Measurements from ENCODE around the gene DYNLT2.

The DYNLT2 gene

DNA sequence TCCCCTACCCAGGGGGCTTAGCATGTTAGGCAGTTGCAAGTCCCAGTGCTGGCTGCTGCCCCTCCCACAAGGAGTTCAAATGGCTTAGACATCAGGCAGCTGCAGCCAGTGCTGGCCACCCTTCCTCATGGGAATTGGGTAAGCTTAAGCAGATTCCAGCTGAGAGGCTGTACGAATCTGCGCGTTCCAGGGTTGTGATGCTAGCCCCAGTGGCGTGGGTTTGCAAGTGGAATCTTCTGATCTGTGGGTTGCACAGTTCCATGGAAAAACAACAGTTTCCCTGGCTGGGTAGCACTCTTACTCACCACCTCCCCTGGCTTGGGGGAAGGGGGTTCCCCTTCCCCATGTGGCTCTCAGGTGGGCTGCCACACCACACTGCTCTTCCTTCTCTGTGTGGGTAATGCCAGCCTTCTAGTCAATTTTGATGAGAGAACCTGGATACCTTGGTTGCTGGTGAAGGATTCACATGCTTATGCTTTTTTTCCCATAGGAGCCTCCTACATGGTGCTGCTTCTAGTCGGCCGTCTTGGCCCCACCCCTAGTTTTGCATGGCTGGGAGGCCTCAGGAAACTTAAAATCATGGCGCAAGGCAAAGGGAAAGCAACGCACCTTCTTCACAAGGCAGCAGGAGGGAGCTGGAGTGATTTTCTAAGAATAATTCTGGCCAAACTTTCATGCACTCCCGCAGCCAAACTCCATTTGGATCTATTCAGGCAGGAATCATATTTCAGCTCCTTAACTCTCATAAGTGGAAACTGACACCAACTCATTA is 13.0 kb downstream of the DYNLT2 start:
- no peak for DNase-seq (ENCODE audit: low spot score)
- Mint-ChIP-seq H3K4me3 (no peak overlapping the region), H3K4me1 (ENCODE audit: low read depth) (no peaks in the 10 kb centered on the region), H3K9me3 (no peaks in the 10 kb centered on the region), H3K36me3 (ENCODE audit: low read depth) (no peaks in the 10 kb centered on the region), H3K27ac (no peak overlapping the region), H3K27me3 (ENCODE audit: low read depth) (peaks cover 37% of the 10 kb centered on the region)

- peaks cover 30% of the 10 kb centered on the region for H3K27me3 Mint-ChIP-seq (ENCODE audit: low read depth)
- no peak overlapping the region for H3K4me3 Mint-ChIP-seq
- no peaks in the 10 kb centered on the region for H3K9me3 Mint-ChIP-seq
- no peaks in the 10 kb centered on the region for H3K36me3 Mint-ChIP-seq (ENCODE audit: low read depth)
- no peak overlapping the region for H3K27ac Mint-ChIP-seq
- peaks cover 16% of the 10 kb centered on the region for H3K4me1 Mint-ChIP-seq (ENCODE audit: low read depth)
- no peak for DNase-seq (ENCODE audit: low spot score)
These were observed 21.4 kb downstream of the DYNLT2 start for GRCh38 chr6:169729961-169730360.

DNA sequence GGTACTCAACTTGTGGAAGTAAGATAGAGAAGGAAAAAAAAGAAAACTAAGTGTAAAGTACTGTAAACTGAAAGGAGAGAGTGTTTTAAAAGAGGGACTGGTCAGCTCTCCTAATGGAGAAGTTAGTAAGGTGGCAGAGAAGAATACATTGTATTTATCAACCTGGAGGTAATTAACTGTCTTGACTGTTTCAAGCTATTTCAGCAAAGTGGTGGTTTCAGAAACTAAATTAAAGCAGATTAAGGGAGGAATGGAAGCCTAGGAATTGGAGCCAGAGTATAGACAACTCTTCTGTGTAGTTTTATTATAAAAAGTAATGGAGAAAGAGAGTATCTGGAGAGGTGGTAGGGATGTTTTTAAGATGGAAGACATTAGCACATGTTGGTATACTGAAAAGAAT is 24.4 kb downstream of the DYNLT2 start:
- peaks cover 2% of the 10 kb centered on the region for H3K36me3 Mint-ChIP-seq (ENCODE audit: low read depth)
- no peak for DNase-seq (ENCODE audit: low spot score)
- H3K27me3 Mint-ChIP-seq (ENCODE audit: low read depth), result peaks cover 7% of the 10 kb centered on the region
- H3K27ac Mint-ChIP-seq, result no peak overlapping the region
- peaks cover 22% of the 10 kb centered on the region for H3K4me1 Mint-ChIP-seq (ENCODE audit: low read depth)
- H3K4me3 Mint-ChIP-seq, result no peak overlapping the region
- H3K9me3 Mint-ChIP-seq, result no peaks in the 10 kb centered on the region

DNA sequence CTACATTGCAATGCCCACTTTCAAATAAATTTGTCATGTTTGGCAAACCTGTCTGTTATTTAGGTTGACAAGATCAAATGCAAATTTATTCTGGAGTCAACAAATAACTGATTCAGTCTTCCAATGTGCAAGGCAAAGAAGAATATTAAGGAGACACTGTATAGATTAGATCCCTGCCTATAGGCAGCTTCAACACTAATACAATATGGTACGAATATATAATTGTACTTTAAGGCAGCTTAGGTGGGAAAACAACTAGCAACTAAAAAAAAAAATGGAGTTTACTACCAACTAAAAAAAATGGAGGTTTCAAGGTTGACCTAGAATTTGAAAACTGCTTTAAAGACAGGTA is 25.3 kb downstream of the DYNLT2 start:
- DNase-seq (ENCODE audit: low spot score), result no peak
- Mint-ChIP-seq H3K4me3 (peak overlapping the region; percentile 81), H3K9me3 (no peaks in the 10 kb centered on the region), H3K36me3 (ENCODE audit: low read depth) (peaks cover 4% of the 10 kb centered on the region), H3K27ac (peak overlapping the region; percentile 43), H3K27me3 (ENCODE audit: low read depth) (peaks cover 7% of the 10 kb centered on the region), H3K4me1 (ENCODE audit: low read depth) (peaks cover 28% of the 10 kb centered on the region)

GRCh38 chr6:169725125-169726048 is 26.0 kb downstream of the DYNLT2 start:
- peaks cover 31% of the 10 kb centered on the region for H3K4me1 Mint-ChIP-seq (ENCODE audit: low read depth)
- H3K4me3 Mint-ChIP-seq, result peak overlapping the region; percentile 81
- peak; percentile 23 for DNase-seq (ENCODE audit: low spot score)
- H3K36me3 Mint-ChIP-seq (ENCODE audit: low read depth), result peaks cover 5% of the 10 kb centered on the region
- H3K9me3 Mint-ChIP-seq, result no peaks in the 10 kb centered on the region
- peaks cover 4% of the 10 kb centered on the region for H3K27me3 Mint-ChIP-seq (ENCODE audit: low read depth)
- H3K27ac Mint-ChIP-seq, result peak overlapping the region; percentile 85

- H3K27me3 Mint-ChIP-seq (ENCODE audit: low read depth), result peaks cover 4% of the 10 kb centered on the region
- H3K36me3 Mint-ChIP-seq (ENCODE audit: low read depth), result peaks cover 7% of the 10 kb centered on the region
- no peaks in the 10 kb centered on the region for H3K9me3 Mint-ChIP-seq
- H3K4me1 Mint-ChIP-seq (ENCODE audit: low read depth), result peaks cover 34% of the 10 kb centered on the region
- H3K27ac Mint-ChIP-seq, result peak within 1 kb of the TSS; percentile 98
- peak within 1 kb of the TSS; percentile 92 for H3K4me3 Mint-ChIP-seq
- peak; percentile 66 for DNase-seq (ENCODE audit: low spot score)
These were observed 26.8 kb downstream of the DYNLT2 start, which contains the start of gene PHF10 for GRCh38 chr6:169724494-169725124. PHF10 (minus strand) TSS chr6:169724500; CDS start chr6:169723931, 569 bp downstream.

- Mint-ChIP-seq H3K27me3 (ENCODE audit: low read depth) (peaks cover 4% of the 10 kb centered on the region), H3K9me3 (no peaks in the 10 kb centered on the region), H3K27ac (peak overlapping the region; percentile 38), H3K36me3 (ENCODE audit: low read depth) (peaks cover 11% of the 10 kb centered on the region), H3K4me3 (peak overlapping the region; percentile 34), H3K4me1 (ENCODE audit: low read depth) (peaks cover 40% of the 10 kb centered on the region)
- peak; percentile 50 for DNase-seq (ENCODE audit: low spot score)
These were observed 27.3 kb downstream of the DYNLT2 start for GRCh38 chr6:169723991-169724493.

DNA sequence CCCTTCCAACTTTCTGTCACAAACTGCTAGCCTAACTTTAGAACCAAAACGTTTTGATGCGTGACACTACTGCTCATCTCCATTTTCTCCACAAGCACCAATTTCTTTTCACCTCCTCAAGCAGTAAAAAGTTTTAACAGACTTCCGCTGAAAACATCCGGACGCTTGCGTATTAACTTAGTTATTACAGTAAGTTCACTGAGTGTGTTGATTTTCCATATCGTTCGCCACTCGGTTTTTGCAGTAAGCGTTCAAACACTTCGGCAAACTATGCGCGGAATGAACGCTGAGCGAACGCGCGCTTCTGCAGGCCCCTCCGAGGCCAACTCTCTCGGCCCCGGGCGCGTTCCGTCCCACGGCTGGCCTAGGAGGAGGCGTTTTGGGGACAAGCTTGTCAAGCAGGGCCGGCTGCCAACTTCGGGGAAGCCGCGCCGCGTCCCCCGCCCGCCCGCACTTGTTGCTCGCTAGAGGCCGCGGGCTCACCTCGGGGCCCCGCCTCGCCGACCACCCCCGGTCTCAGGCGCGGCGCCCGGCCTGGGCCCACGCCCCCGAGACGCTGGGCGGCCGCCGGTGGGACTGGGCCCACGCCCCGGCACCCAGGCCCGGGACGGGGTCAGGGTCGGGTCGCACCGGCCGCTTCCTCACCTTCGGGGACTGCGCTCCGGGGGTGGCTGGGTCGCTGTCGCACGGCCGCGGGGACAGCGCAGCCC is 28.0 kb downstream of the DYNLT2 start:
- DNase-seq (ENCODE audit: low spot score), result peak; percentile 71
- Mint-ChIP-seq H3K27me3 (ENCODE audit: low read depth) (peaks cover 4% of the 10 kb centered on the region), H3K27ac (peak overlapping the region; percentile 98), H3K36me3 (ENCODE audit: low read depth) (peaks cover 13% of the 10 kb centered on the region), H3K4me1 (ENCODE audit: low read depth) (peaks cover 42% of the 10 kb centered on the region), H3K4me3 (peak overlapping the region; percentile 92), H3K9me3 (no peaks in the 10 kb centered on the region)

GRCh38 chr6:169722362-169723199 is 28.8 kb downstream of the DYNLT2 start:
- H3K27ac Mint-ChIP-seq, result peak overlapping the region; percentile 98
- H3K9me3 Mint-ChIP-seq, result no peaks in the 10 kb centered on the region
- H3K4me3 Mint-ChIP-seq, result peak overlapping the region; percentile 92
- DNase-seq (ENCODE audit: low spot score), result peak; percentile 21
- peaks cover 4% of the 10 kb centered on the region for H3K27me3 Mint-ChIP-seq (ENCODE audit: low read depth)
- H3K36me3 Mint-ChIP-seq (ENCODE audit: low read depth), result peaks cover 13% of the 10 kb centered on the region
- H3K4me1 Mint-ChIP-seq (ENCODE audit: low read depth), result peaks cover 38% of the 10 kb centered on the region

- Mint-ChIP-seq H3K9me3 (no peaks in the 10 kb centered on the region), H3K4me1 (ENCODE audit: low read depth) (peaks cover 31% of the 10 kb centered on the region), H3K4me3 (peak overlapping the region; percentile 14), H3K36me3 (ENCODE audit: low read depth) (peaks cover 26% of the 10 kb centered on the region), H3K27ac (no peak overlapping the region), H3K27me3 (ENCODE audit: low read depth) (peaks cover under 1% of the 10 kb centered on the region)
- no peak for DNase-seq (ENCODE audit: low spot score)
These were observed 31.0 kb downstream of the DYNLT2 start for GRCh38 chr6:169720207-169720855.

DNA sequence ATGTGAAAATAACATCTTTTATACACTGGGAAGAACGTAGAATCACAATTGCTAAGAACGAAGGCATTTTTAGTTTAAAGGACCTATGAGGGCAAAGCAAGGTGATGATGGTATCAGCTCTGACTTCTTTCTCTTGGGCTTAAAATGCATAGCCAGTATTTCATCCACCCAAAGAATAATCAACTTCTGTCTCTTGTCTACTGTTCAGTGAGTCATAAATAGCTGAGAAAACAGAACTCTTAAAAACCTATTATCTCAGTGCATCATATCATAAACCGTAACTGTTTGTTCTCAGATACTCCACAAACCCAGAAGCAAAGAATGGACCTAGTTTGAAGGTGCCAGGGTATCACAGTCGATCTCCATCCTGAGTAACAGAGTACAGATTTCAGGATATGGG is 32.3 kb downstream of the DYNLT2 start:
- Mint-ChIP-seq H3K9me3 (no peaks in the 10 kb centered on the region), H3K27ac (no peak overlapping the region), H3K4me1 (ENCODE audit: low read depth) (peaks cover 27% of the 10 kb centered on the region), H3K27me3 (ENCODE audit: low read depth) (no peaks in the 10 kb centered on the region), H3K4me3 (no peak overlapping the region), H3K36me3 (ENCODE audit: low read depth) (peaks cover 32% of the 10 kb centered on the region)
- no peak for DNase-seq (ENCODE audit: low spot score)

DNA sequence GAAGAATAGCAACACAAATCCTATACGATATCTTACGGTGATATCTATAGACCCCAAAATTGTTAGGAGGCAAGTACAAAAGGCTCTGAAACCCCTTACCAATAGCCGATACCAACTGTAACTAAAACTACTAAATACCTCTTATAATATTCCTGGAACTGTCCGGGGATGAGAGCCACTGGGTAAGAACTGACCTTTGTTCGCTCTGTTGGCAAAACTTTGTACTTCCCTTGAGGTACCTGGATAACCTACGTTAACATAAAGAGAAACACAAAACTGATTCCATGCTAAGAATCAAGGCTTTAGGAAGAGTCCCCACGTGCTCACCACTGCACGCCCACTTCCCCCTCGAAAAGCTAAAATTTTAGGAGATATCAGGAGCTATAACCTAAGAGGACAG is 36.8 kb downstream of the DYNLT2 start:
- Mint-ChIP-seq H3K27ac (no peak overlapping the region), H3K4me3 (no peak overlapping the region), H3K36me3 (ENCODE audit: low read depth) (peaks cover 49% of the 10 kb centered on the region), H3K9me3 (no peaks in the 10 kb centered on the region), H3K27me3 (ENCODE audit: low read depth) (no peaks in the 10 kb centered on the region), H3K4me1 (ENCODE audit: low read depth) (peaks cover 10% of the 10 kb centered on the region)
- DNase-seq (ENCODE audit: low spot score), result no peak
